IMR-90 (cell line): Measurements from ENCODE around the gene ARAP3.

Experiments used
- BHLHE40 ChIP-seq: fragments of 150-350 bp; IDR thresholded peaks from 2 replicates; pipeline ENCODE4 v1.6.1; 2016; ENCODE audit warnings: mild to moderate bottlenecking, low read depth, low read length
- CHD1 ChIP-seq: IDR thresholded peaks from 2 replicates; pipeline ENCODE4 v1.6.1; 2012; ENCODE audit warnings: low read depth, low read length, improper control_type of control experiment
- FOS ChIP-seq: fragments of 150-350 bp; IDR thresholded peaks from 2 replicates; pipeline ENCODE4 v1.6.1; 2016; ENCODE audit warnings: low read depth, low read length
- MAFK ChIP-seq: IDR thresholded peaks from 2 replicates; pipeline ENCODE4 v1.6.1; 2012; ENCODE audit warnings: low read depth, low read length, improper control_type of control experiment
- MXI1 ChIP-seq: IDR thresholded peaks from 2 replicates; pipeline ENCODE4 v1.6.1; 2012; ENCODE audit warnings: low read depth, mild to moderate bottlenecking, low read length, moderate library complexity, borderline replicate concordance
- NFE2L2 ChIP-seq: fragments of 150-350 bp; IDR thresholded peaks from 2 replicates; pipeline ENCODE4 v1.6.1; 2016; ENCODE audit warnings: low read depth, mild to moderate bottlenecking, low read length
- POLR2A ChIP-seq: IDR thresholded peaks from 2 replicates; pipeline ENCODE4 v1.6.1; 2012; ENCODE audit warnings: mild to moderate bottlenecking, low read depth, low read length
- RAD21 ChIP-seq: IDR thresholded peaks from 2 replicates; pipeline ENCODE4 v1.6.1; 2012; ENCODE audit warnings: low read length, improper control_type of control experiment
- RCOR1 ChIP-seq: IDR thresholded peaks from 2 replicates; pipeline ENCODE4 v1.6.1; 2012; ENCODE audit warnings: mild to moderate bottlenecking, low read length, improper control_type of control experiment; ENCODE audit not compliant: insufficient replicate concordance
- TF ChIP-seq, protein P1 (sequence below): conservative IDR thresholded peaks from 2 replicates; pipeline ENCODE4 v1.5.1; 2012; ENCODE audit warnings: mild to moderate bottlenecking, low read depth, low read length, improper control_type of control experiment

DNA sequence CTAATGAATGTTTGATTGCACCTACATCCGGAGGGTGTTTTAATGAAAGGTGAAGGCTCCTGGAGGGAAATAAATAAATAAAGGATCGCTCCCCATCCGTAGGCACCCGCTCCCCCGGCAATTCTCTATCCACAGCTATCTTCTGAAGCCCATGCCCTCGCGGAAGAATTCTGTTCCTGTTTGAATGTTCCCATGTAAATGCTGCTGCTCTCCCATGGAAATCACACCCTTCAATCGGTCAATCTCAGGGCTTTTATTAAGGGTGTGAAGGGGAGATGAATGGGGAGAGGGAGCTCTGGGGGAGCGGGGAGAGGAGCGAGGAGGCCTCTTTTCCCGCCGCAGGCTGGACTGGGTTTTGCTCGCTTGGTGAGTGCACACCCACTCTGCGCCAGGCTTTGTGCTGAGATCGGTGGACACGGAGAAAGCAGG, 21.1 kb upstream of the ARAP3 start:
- TF ChIP-seq, protein P1, sequence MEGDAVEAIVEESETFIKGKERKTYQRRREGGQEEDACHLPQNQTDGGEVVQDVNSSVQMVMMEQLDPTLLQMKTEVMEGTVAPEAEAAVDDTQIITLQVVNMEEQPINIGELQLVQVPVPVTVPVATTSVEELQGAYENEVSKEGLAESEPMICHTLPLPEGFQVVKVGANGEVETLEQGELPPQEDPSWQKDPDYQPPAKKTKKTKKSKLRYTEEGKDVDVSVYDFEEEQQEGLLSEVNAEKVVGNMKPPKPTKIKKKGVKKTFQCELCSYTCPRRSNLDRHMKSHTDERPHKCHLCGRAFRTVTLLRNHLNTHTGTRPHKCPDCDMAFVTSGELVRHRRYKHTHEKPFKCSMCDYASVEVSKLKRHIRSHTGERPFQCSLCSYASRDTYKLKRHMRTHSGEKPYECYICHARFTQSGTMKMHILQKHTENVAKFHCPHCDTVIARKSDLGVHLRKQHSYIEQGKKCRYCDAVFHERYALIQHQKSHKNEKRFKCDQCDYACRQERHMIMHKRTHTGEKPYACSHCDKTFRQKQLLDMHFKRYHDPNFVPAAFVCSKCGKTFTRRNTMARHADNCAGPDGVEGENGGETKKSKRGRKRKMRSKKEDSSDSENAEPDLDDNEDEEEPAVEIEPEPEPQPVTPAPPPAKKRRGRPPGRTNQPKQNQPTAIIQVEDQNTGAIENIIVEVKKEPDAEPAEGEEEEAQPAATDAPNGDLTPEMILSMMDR = no peak
- TF ChIP-seq BHLHE40 = no peak
- TF ChIP-seq POLR2A = no peak
- TF ChIP-seq RAD21 = no peak
- no peak for TF ChIP-seq NFE2L2
- TF ChIP-seq MAFK = no peak
- TF ChIP-seq CHD1 = no peak
- TF ChIP-seq RCOR1 = no peak
- TF ChIP-seq FOS = no peak
- no peak for TF ChIP-seq MXI1
